Measurements from ENCODE around the gene GALNT12.

Gene GALNT12

GRCh38 chr9:98823666-98824334, 16.3 kb downstream of the GALNT12 start:
- no peaks in the 10 kb centered on the region for H3K9me3 ChIP-seq (ENCODE audit: insufficient read depth, low read depth, low read length)
- WGBS: 95% methylated on average over 3 of the region's 3 CpGs
- H3K4me3 ChIP-seq (ENCODE audit: low read length): no peak overlapping the region
- H3K36me3 ChIP-seq (ENCODE audit: insufficient read depth, low read length): peaks cover 15% of the 10 kb centered on the region; the same call in 1 of the 2 replicates
- no peaks in the 10 kb centered on the region for H3K27me3 ChIP-seq (ENCODE audit: insufficient read depth, low read length)
- no peak overlapping the region for H3K9ac ChIP-seq (ENCODE audit: low read depth, low read length)
- no peak overlapping the region for H3K27ac ChIP-seq (ENCODE audit: low read depth, low read length)
- no peaks in the 10 kb centered on the region for H3K4me1 ChIP-seq (ENCODE audit: insufficient read depth, low read length)

GRCh38 chr9:98825414-98825813, 17.9 kb downstream of the GALNT12 start:
- Histone ChIP-seq H3K9ac (ENCODE audit: low read depth, low read length) (no peak overlapping the region), H3K27ac (ENCODE audit: low read depth, low read length) (no peak overlapping the region), H3K27me3 (ENCODE audit: insufficient read depth, low read length) (no peaks in the 10 kb centered on the region), H3K4me1 (ENCODE audit: insufficient read depth, low read length) (no peaks in the 10 kb centered on the region), H3K4me3 (ENCODE audit: low read length) (no peak overlapping the region), H3K36me3 (ENCODE audit: insufficient read depth, low read length) (peaks cover 15% of the 10 kb centered on the region; the same call in 1 of the 2 replicates), H3K9me3 (ENCODE audit: insufficient read depth, low read depth, low read length) (no peaks in the 10 kb centered on the region)
- 95% methylated on average over 3 of the region's 3 CpGs for WGBS

- Histone ChIP-seq H3K27ac (ENCODE audit: low read depth, low read length) (no peak overlapping the region), H3K9me3 (ENCODE audit: insufficient read depth, low read depth, low read length) (no peaks in the 10 kb centered on the region), H3K4me3 (ENCODE audit: low read length) (no peak overlapping the region), H3K4me1 (ENCODE audit: insufficient read depth, low read length) (no peaks in the 10 kb centered on the region), H3K9ac (ENCODE audit: low read depth, low read length) (no peak overlapping the region), H3K36me3 (ENCODE audit: insufficient read depth, low read length) (peaks cover 17% of the 10 kb centered on the region; the same call in 1 of the 2 replicates), H3K27me3 (ENCODE audit: insufficient read depth, low read length) (no peaks in the 10 kb centered on the region)
- 95% methylated on average over 20 of the region's 20 CpGs for WGBS
These were observed 19.2 kb downstream of the GALNT12 start for GRCh38 chr9:98826716-98827115.

- Histone ChIP-seq H3K36me3 (ENCODE audit: insufficient read depth, low read length) (peaks cover 14% of the 10 kb centered on the region; the same call in 1 of the 2 replicates), H3K27ac (ENCODE audit: low read depth, low read length) (no peak overlapping the region), H3K27me3 (ENCODE audit: insufficient read depth, low read length) (no peaks in the 10 kb centered on the region), H3K9me3 (ENCODE audit: insufficient read depth, low read depth, low read length) (no peaks in the 10 kb centered on the region), H3K9ac (ENCODE audit: low read depth, low read length) (no peak overlapping the region), H3K4me1 (ENCODE audit: insufficient read depth, low read length) (no peaks in the 10 kb centered on the region), H3K4me3 (ENCODE audit: low read length) (no peak overlapping the region)
- WGBS: 86% methylated on average over 4 of the region's 5 CpGs
These were observed 22.3 kb downstream of the GALNT12 start for GRCh38 chr9:98829766-98830165.

GRCh38 chr9:98830554-98830953, 23.1 kb downstream of the GALNT12 start:
- Histone ChIP-seq H3K9me3 (ENCODE audit: insufficient read depth, low read depth, low read length) (no peaks in the 10 kb centered on the region), H3K4me3 (ENCODE audit: low read length) (no peak overlapping the region), H3K36me3 (ENCODE audit: insufficient read depth, low read length) (peaks cover 14% of the 10 kb centered on the region; the same call in 1 of the 2 replicates), H3K27ac (ENCODE audit: low read depth, low read length) (no peak overlapping the region), H3K4me1 (ENCODE audit: insufficient read depth, low read length) (no peaks in the 10 kb centered on the region), H3K27me3 (ENCODE audit: insufficient read depth, low read length) (no peaks in the 10 kb centered on the region), H3K9ac (ENCODE audit: low read depth, low read length) (no peak overlapping the region)
- WGBS: 97% methylated on average over 5 of the region's 5 CpGs

GRCh38 chr9:98831696-98832095, 24.2 kb downstream of the GALNT12 start:
- Histone ChIP-seq H3K4me1 (ENCODE audit: insufficient read depth, low read length) (no peaks in the 10 kb centered on the region), H3K27me3 (ENCODE audit: insufficient read depth, low read length) (no peaks in the 10 kb centered on the region), H3K27ac (ENCODE audit: low read depth, low read length) (no peak overlapping the region), H3K4me3 (ENCODE audit: low read length) (no peak overlapping the region), H3K9ac (ENCODE audit: low read depth, low read length) (no peak overlapping the region), H3K36me3 (ENCODE audit: insufficient read depth, low read length) (peaks cover 11% of the 10 kb centered on the region; the same call in 1 of the 2 replicates), H3K9me3 (ENCODE audit: insufficient read depth, low read depth, low read length) (no peaks in the 10 kb centered on the region)
- 92% methylated on average over 16 of the region's 16 CpGs for WGBS

GRCh38 chr9:98832768-98833089, 25.3 kb downstream of the GALNT12 start:
- H3K9ac ChIP-seq (ENCODE audit: low read depth, low read length): no peak overlapping the region
- no peaks in the 10 kb centered on the region for H3K4me1 ChIP-seq (ENCODE audit: insufficient read depth, low read length)
- no peaks in the 10 kb centered on the region for H3K27me3 ChIP-seq (ENCODE audit: insufficient read depth, low read length)
- no peak overlapping the region for H3K27ac ChIP-seq (ENCODE audit: low read depth, low read length)
- no peaks in the 10 kb centered on the region for H3K9me3 ChIP-seq (ENCODE audit: insufficient read depth, low read depth, low read length)
- H3K36me3 ChIP-seq (ENCODE audit: insufficient read depth, low read length): peaks cover 13% of the 10 kb centered on the region; the same call in 1 of the 2 replicates
- H3K4me3 ChIP-seq (ENCODE audit: low read length): no peak overlapping the region
- WGBS: 92% methylated on average over 1 of the region's 1 CpG

- WGBS: 94% methylated on average over 9 of the region's 9 CpGs
- no peak overlapping the region for H3K27ac ChIP-seq (ENCODE audit: low read depth, low read length)
- no peak overlapping the region for H3K9ac ChIP-seq (ENCODE audit: low read depth, low read length)
- no peaks in the 10 kb centered on the region for H3K9me3 ChIP-seq (ENCODE audit: insufficient read depth, low read depth, low read length)
- no peaks in the 10 kb centered on the region for H3K4me1 ChIP-seq (ENCODE audit: insufficient read depth, low read length)
- H3K36me3 ChIP-seq (ENCODE audit: insufficient read depth, low read length): peaks cover 19% of the 10 kb centered on the region; the same call in 1 of the 2 replicates
- H3K27me3 ChIP-seq (ENCODE audit: insufficient read depth, low read length): no peaks in the 10 kb centered on the region
- H3K4me3 ChIP-seq (ENCODE audit: low read length): no peak overlapping the region
These were observed 25.9 kb downstream of the GALNT12 start for GRCh38 chr9:98833090-98833956.

- H3K36me3 ChIP-seq (ENCODE audit: insufficient read depth, low read length): peaks cover 24% of the 10 kb centered on the region; the same call in 1 of the 2 replicates
- no peaks in the 10 kb centered on the region for H3K4me1 ChIP-seq (ENCODE audit: insufficient read depth, low read length)
- H3K27ac ChIP-seq (ENCODE audit: low read depth, low read length): no peak overlapping the region
- H3K9me3 ChIP-seq (ENCODE audit: insufficient read depth, low read depth, low read length): no peaks in the 10 kb centered on the region
- 92% methylated on average over 9 of the region's 9 CpGs for WGBS
- H3K4me3 ChIP-seq (ENCODE audit: low read length): no peak overlapping the region
- no peak overlapping the region for H3K9ac ChIP-seq (ENCODE audit: low read depth, low read length)
- no peaks in the 10 kb centered on the region for H3K27me3 ChIP-seq (ENCODE audit: insufficient read depth, low read length)
These were observed 26.9 kb downstream of the GALNT12 start for GRCh38 chr9:98834386-98834785.

GRCh38 chr9:98836206-98836605, 28.7 kb downstream of the GALNT12 start:
- Histone ChIP-seq H3K4me1 (ENCODE audit: insufficient read depth, low read length) (no peaks in the 10 kb centered on the region), H3K27ac (ENCODE audit: low read depth, low read length) (no peak overlapping the region), H3K9me3 (ENCODE audit: insufficient read depth, low read depth, low read length) (no peaks in the 10 kb centered on the region), H3K27me3 (ENCODE audit: insufficient read depth, low read length) (no peaks in the 10 kb centered on the region), H3K9ac (ENCODE audit: low read depth, low read length) (no peak overlapping the region), H3K4me3 (ENCODE audit: low read length) (no peak overlapping the region), H3K36me3 (ENCODE audit: insufficient read depth, low read length) (peaks cover 31% of the 10 kb centered on the region; the same call in 1 of the 2 replicates)
- WGBS: 89% methylated on average over 4 of the region's 4 CpGs

- peaks cover 28% of the 10 kb centered on the region; the same call in 1 of the 2 replicates for H3K36me3 ChIP-seq (ENCODE audit: insufficient read depth, low read length)
- H3K27ac ChIP-seq (ENCODE audit: low read depth, low read length): no peak overlapping the region
- 95% methylated on average over 4 of the region's 4 CpGs for WGBS
- H3K27me3 ChIP-seq (ENCODE audit: insufficient read depth, low read length): no peaks in the 10 kb centered on the region
- no peak overlapping the region for H3K9ac ChIP-seq (ENCODE audit: low read depth, low read length)
- no peak overlapping the region for H3K4me3 ChIP-seq (ENCODE audit: low read length)
- H3K9me3 ChIP-seq (ENCODE audit: insufficient read depth, low read depth, low read length): no peaks in the 10 kb centered on the region
- H3K4me1 ChIP-seq (ENCODE audit: insufficient read depth, low read length): no peaks in the 10 kb centered on the region
These were observed 30.0 kb downstream of the GALNT12 start for GRCh38 chr9:98837516-98837915.

All from HUES64 (cell line).